ENCODE results near the gene CHMP2A. TPM values are rescaled to one million over a fixed set of nuclear protein-coding genes. Genes with fewer than 3 reads are reported as not detected.

Gene CHMP2A
- 180 to 216 TPM (median 198 TPM) in 5 replicates for total RNA-seq (2022; extraction: Qiagen RNA extraction)

GRCh38 chr19:58554494-58555368 lies at the start of gene CHMP2A:
TSS of gene CHMP2A (minus strand) at chr19:58555105. CDS start at chr19:58554212, 893 bp downstream.

GRCh38 chr19:58572818-58573657 lies 18.1 kb upstream of the CHMP2A start, which contains the start of gene MZF1:
TSS of gene MZF1 (minus strand) at chr19:58573335. CDS start at chr19:58571389, 1,946 bp downstream.

GRCh38 chr19:58558066-58558622 lies 3.2 kb upstream of the CHMP2A start, which contains the start of gene UBE2M:
TSS of gene UBE2M (minus strand) at chr19:58558611. CDS start at chr19:58558381, 230 bp downstream.

GRCh38 chr19:58543826-58544590 lies 10.9 kb downstream of the CHMP2A start, which contains the start of gene TRIM28:
TSS of gene TRIM28 (plus strand) at chr19:58544064. CDS start at chr19:58544758, 694 bp downstream.

GRCh38 chr19:58519355-58520256 lies 35.3 kb downstream of the CHMP2A start, which contains the start of gene ZBTB45:
TSS of gene ZBTB45 (minus strand) at chr19:58519810. CDS start at chr19:58517673, 2,137 bp downstream.

GRCh38 chr19:58511353-58512208 lies 43.3 kb downstream of the CHMP2A start, which contains the start of gene SLC27A5:
TSS of gene SLC27A5 (minus strand) at chr19:58511992. CDS start at chr19:58511955, 37 bp downstream.

Other genes with a start within 250 kb of the CHMP2A start
- 88.3 to 104 TPM (median 94.1 TPM) in 5 replicates for gene ERVK3-1, start 249.7 kb downstream of the CHMP2A start, total RNA-seq (2022; extraction: Qiagen RNA extraction)
- gene ZSCAN22, start 228.1 kb downstream of the CHMP2A start, total RNA-seq (2022; extraction: Qiagen RNA extraction): 2.2 to 3.0 TPM (median 2.5 TPM) in 5 replicates
- 5.8 to 14.5 TPM (median 12.7 TPM) in 5 replicates for gene A1BG, start 201.6 kb downstream of the CHMP2A start, total RNA-seq (2022; extraction: Qiagen RNA extraction)
- 0.92 to 1.5 TPM (median 1.1 TPM) in 5 replicates for gene ZNF497, start 192.4 kb downstream of the CHMP2A start, total RNA-seq (2022; extraction: Qiagen RNA extraction)
- 0.89 to 1.7 TPM (median 1.4 TPM) in 5 replicates for gene ZNF837, start 174.1 kb downstream of the CHMP2A start, total RNA-seq (2022; extraction: Qiagen RNA extraction)
- gene RPS5, start 167.8 kb downstream of the CHMP2A start, total RNA-seq (2022; extraction: Qiagen RNA extraction): 2,190 to 2,596 TPM (median 2,481 TPM) in 5 replicates
- 0.08 to 0.17 TPM in 2 of 5 replicates, not detected in the others for gene RNF225, start 159.4 kb downstream of the CHMP2A start, total RNA-seq (2022; extraction: Qiagen RNA extraction)
- gene ZNF584, start 146.5 kb downstream of the CHMP2A start, total RNA-seq (2022; extraction: Qiagen RNA extraction): 16.9 to 20.4 TPM (median 17.9 TPM) in 5 replicates
- 0.08 to 0.17 TPM (median 0.13 TPM) in 5 replicates for gene ZNF132, start 115.0 kb downstream of the CHMP2A start, total RNA-seq (2022; extraction: Qiagen RNA extraction)
- gene ZNF324B, start 103.5 kb downstream of the CHMP2A start, total RNA-seq (2022; extraction: Qiagen RNA extraction): 5.9 to 7.6 TPM (median 6.6 TPM) in 5 replicates
- gene ZNF324, start 88.0 kb downstream of the CHMP2A start, total RNA-seq (2022; extraction: Qiagen RNA extraction): 9.1 to 11.7 TPM (median 9.8 TPM) in 5 replicates
- 11.4 to 13.4 TPM (median 13.0 TPM) in 5 replicates for gene ZNF446, start 78.8 kb downstream of the CHMP2A start, total RNA-seq (2022; extraction: Qiagen RNA extraction)
- gene SLC27A5, start 43.1 kb downstream of the CHMP2A start, total RNA-seq (2022; extraction: Qiagen RNA extraction): 20.6 to 35.2 TPM (median 29.0 TPM) in 5 replicates
- 14.9 to 20.7 TPM (median 19.4 TPM) in 5 replicates for gene ZBTB45, start 35.3 kb downstream of the CHMP2A start, total RNA-seq (2022; extraction: Qiagen RNA extraction)
- gene TRIM28, start 11.0 kb downstream of the CHMP2A start, total RNA-seq (2022; extraction: Qiagen RNA extraction): 646 to 765 TPM (median 655 TPM) in 5 replicates
- gene UBE2M, start 3.5 kb upstream of the CHMP2A start, total RNA-seq (2022; extraction: Qiagen RNA extraction): 114 to 144 TPM (median 135 TPM) in 5 replicates
- 10.8 to 15.2 TPM (median 13.2 TPM) in 5 replicates for gene MZF1, start 18.2 kb upstream of the CHMP2A start, total RNA-seq (2022; extraction: Qiagen RNA extraction)

All from A549 treated with Hydrocortisone at 1 μM for 4 hours (cell line).